Calu3 (cell line): ENCODE data around the gene ALKBH5. TPM values are rescaled to one million over a fixed set of nuclear protein-coding genes. Genes with fewer than 3 reads are reported as not detected.

Source experiments
- BruUV-seq: library from RNA; stranded (reverse); fragments of 400-500 nt; replicated peaks from 2 replicates; lab custom pipeline; 2021; lab: Mats Ljungman, UMichigan
- CTCF ChIA-PET: fragments of 300-600 bp; sonication (Branson Sonifier 250); formaldehyde crosslinking; loops from one replicate; lab custom pipeline; 2022; ENCODE audit warnings: antibody characterized with exemption; lab: Charles Lee
- DNase-seq: peaks from one replicate; pipeline ENCODE4 v3.0.0; 2022
- H3K27ac Mint-ChIP-seq: one replicate; pipeline ENCODE4 v1.8.0; 2022; ENCODE audit warnings: mixed read lengths; ENCODE audit not compliant: unreplicated experiment
- H3K27me3 Mint-ChIP-seq: one replicate; pipeline ENCODE4 v1.8.0; 2022; ENCODE audit warnings: mixed read lengths; ENCODE audit not compliant: unreplicated experiment
- H3K36me3 Mint-ChIP-seq: one replicate; pipeline ENCODE4 v1.8.0; 2022; ENCODE audit warnings: mild to moderate bottlenecking, moderate library complexity, mixed read lengths; ENCODE audit not compliant: insufficient read depth, unreplicated experiment
- H3K4me1 Mint-ChIP-seq: one replicate; pipeline ENCODE4 v1.8.0; 2022; ENCODE audit warnings: mild to moderate bottlenecking, low read depth, mixed read lengths; ENCODE audit not compliant: unreplicated experiment
- H3K4me3 Mint-ChIP-seq: one replicate; pipeline ENCODE4 v1.8.0; 2022; ENCODE audit warnings: mild to moderate bottlenecking, low read depth, moderate library complexity, mixed read lengths; ENCODE audit not compliant: unreplicated experiment
- H3K9me3 Mint-ChIP-seq: one replicate; pipeline ENCODE4 v1.8.0; 2022; ENCODE audit warnings: low read depth, mixed read lengths; ENCODE audit not compliant: unreplicated experiment
- CTCF ChIP-seq: fragments of 200-600 bp; IDR thresholded peaks from one replicate; pipeline ENCODE4 v1.8.0; 2022; ENCODE audit warnings: antibody characterized with exemption; ENCODE audit not compliant: unreplicated experiment
- intact Hi-C: fragments of 100-400 bp; cut with micrococcal nuclease; formaldehyde crosslinking; loops from one replicate; pipeline ENCODE4 v1.10.0; 2022; ENCODE audit not compliant: unreplicated experiment
- total RNA-seq: library from RNA; stranded (reverse); gene quantifications from 2 replicates; pipeline ENCODE4 v1.2.3, GENCODE V29; 2022

The ALKBH5 gene
- total RNA-seq, 1 experiment from 2014 or later, result 51.7 TPM

- intact Hi-C loops, result no loop called here
- Mint-ChIP-seq H3K4me3 (no peak overlapping the region), H3K27me3 (peaks cover 13% of the 10 kb centered on the region), H3K27ac (no peak overlapping the region), H3K36me3 (peaks cover 14% of the 10 kb centered on the region), H3K9me3 (no peaks in the 10 kb centered on the region), H3K4me1 (no peaks in the 10 kb centered on the region)
- no peak for TF ChIP-seq CTCF
- BruUV-seq, result no TSS peak
- CTCF ChIA-PET, result no interaction called here
- no peak for DNase-seq
Observed at GRCh38 chr17:18139092-18139491, 44.5 kb upstream of the ALKBH5 start.

- H3K4me1 Mint-ChIP-seq, result peaks cover 1% of the 10 kb centered on the region
- CTCF ChIA-PET, result no interaction called here
Observed at GRCh38 chr17:18139498-18139897, 44.1 kb upstream of the ALKBH5 start.

GRCh38 chr17:18139949-18140348, 43.7 kb upstream of the ALKBH5 start:
- CTCF ChIA-PET, result no interaction called here

More at GRCh38 chr17:18139498-18139897, 44.1 kb upstream of the ALKBH5 start:
- peaks cover 14% of the 10 kb centered on the region for H3K36me3 Mint-ChIP-seq
- H3K27me3 Mint-ChIP-seq, result peaks cover 13% of the 10 kb centered on the region
- H3K4me3 Mint-ChIP-seq, result no peak overlapping the region
- intact Hi-C loops, result no loop called here
- no peak for DNase-seq
- no TSS peak for BruUV-seq
- H3K9me3 Mint-ChIP-seq, result no peaks in the 10 kb centered on the region
- no peak for TF ChIP-seq CTCF
- no peak overlapping the region for H3K27ac Mint-ChIP-seq

GRCh38 chr17:18140648-18141047, 43.0 kb upstream of the ALKBH5 start:
- intact Hi-C loops, result loop anchor here (5.0 to 10.0 kb wide), 2 partner anchors 47 to 84 kb away; partner anchors contain the start of gene LLGL1
- CTCF ChIA-PET, result no interaction called here
- no peak overlapping the region for H3K4me3 Mint-ChIP-seq

More at GRCh38 chr17:18139949-18140348, 43.7 kb upstream of the ALKBH5 start:
- Mint-ChIP-seq H3K9me3 (no peaks in the 10 kb centered on the region), H3K4me3 (no peak overlapping the region), H3K27me3 (peaks cover 13% of the 10 kb centered on the region), H3K4me1 (peaks cover 6% of the 10 kb centered on the region), H3K27ac (no peak overlapping the region), H3K36me3 (peaks cover 14% of the 10 kb centered on the region)
- BruUV-seq, result no TSS peak
- TF ChIP-seq CTCF, result no peak
- intact Hi-C loops, result loop anchor here (5.0 to 10.0 kb wide), 2 partner anchors 47 to 85 kb away; partner anchors contain the start of gene LLGL1
- DNase-seq, result no peak

More at GRCh38 chr17:18140648-18141047, 43.0 kb upstream of the ALKBH5 start:
- Mint-ChIP-seq H3K36me3 (peaks cover 14% of the 10 kb centered on the region), H3K27ac (no peak overlapping the region), H3K4me1 (peaks cover 8% of the 10 kb centered on the region), H3K27me3 (peaks cover 10% of the 10 kb centered on the region), H3K9me3 (no peaks in the 10 kb centered on the region)
- no TSS peak for BruUV-seq
- DNase-seq, result no peak
- no peak for TF ChIP-seq CTCF
